ENCODE measurements around the gene RBBP7. TPM values are rescaled to one million over a fixed set of nuclear protein-coding genes. Genes with fewer than 3 reads are reported as not detected.

The RBBP7 gene
- total and polyA plus RNA-seq, 3 experiments from 2014 or later: 155 to 163 (median 156) TPM

- H3K27me3 Mint-ChIP-seq: peaks cover 2 to 11% of the 10 kb centered on the region in 2 donors
- H3K36me3 Mint-ChIP-seq: peaks cover 0 to 14% (median 0%) of the 10 kb centered on the region in 3 donors
- Histone ChIP-seq H3K9me3 (ENCODE audit: low read length) (no peaks in the 10 kb centered on the region), H3K4me3 (ENCODE audit: low read length) (no peak overlapping the region), H3K27me3 (ENCODE audit: insufficient read depth, low read length, poor library complexity, severe bottlenecking) (no peaks in the 10 kb centered on the region), H3K27ac (ENCODE audit: low read depth, low read length) (no peak overlapping the region), H3K36me3 (ENCODE audit: insufficient read depth, low read length) (no peaks in the 10 kb centered on the region), H3K4me1 (ENCODE audit: insufficient read depth, low read length) (peaks cover 20% of the 10 kb centered on the region)
- H3K27ac Mint-ChIP-seq: no peak overlapping the region
- peaks cover 19 to 22% (median 21%) of the 10 kb centered on the region in 3 donors for H3K4me1 Mint-ChIP-seq
- ChIA-PET POLR2A (no interaction called here), CTCF (interaction anchor here (1.6 to 2.2 kb wide), 2 partner anchors 9 to 20 kb away, joined by 4 to 8 read pairs; no protein-coding TSS in a partner anchor)
- no peaks in the 10 kb centered on the region for H3K9me3 Mint-ChIP-seq
- DNase-seq: no peak
- H3K4me3 Mint-ChIP-seq: peak overlapping the region in 2 of 7 donors; percentile 17 to 65
Measured at GRCh38 chrX:16873106-16873505, 2.9 kb upstream of the RBBP7 start.

- Histone ChIP-seq H3K9me3 (ENCODE audit: low read length) (no peaks in the 10 kb centered on the region), H3K4me1 (ENCODE audit: insufficient read depth, low read length) (peaks cover 33% of the 10 kb centered on the region), H3K27me3 (ENCODE audit: insufficient read depth, low read length, poor library complexity, severe bottlenecking) (no peaks in the 10 kb centered on the region), H3K36me3 (ENCODE audit: insufficient read depth, low read length) (no peaks in the 10 kb centered on the region), H3K27ac (ENCODE audit: low read depth, low read length) (peak overlapping the region; percentile 57), H3K4me3 (ENCODE audit: low read length) (peak overlapping the region; percentile 60)
- no peaks in the 10 kb centered on the region for H3K9me3 Mint-ChIP-seq
- H3K4me3 Mint-ChIP-seq: peak overlapping the region; percentile 80 to 99 (median 82)
- peaks cover 0 to 7% of the 10 kb centered on the region in 2 donors for H3K27me3 Mint-ChIP-seq
- H3K27ac Mint-ChIP-seq: peak overlapping the region; percentile 88 to 98 (median 92)
- H3K4me1 Mint-ChIP-seq: peaks cover 30 to 40% (median 38%) of the 10 kb centered on the region in 3 donors
- ChIA-PET CTCF (interaction anchor here (1.2 to 5.7 kb wide), 3 partner anchors 11 to 22 kb away, joined by 3 to 24 read pairs (median 4); no protein-coding TSS in a partner anchor), POLR2A (interaction anchor here (1.1 to 2.7 kb wide), 2 partner anchors 10 to 12 kb away, joined by 3 to 10 read pairs; no protein-coding TSS in a partner anchor)
- DNase-seq: no peak
- H3K36me3 Mint-ChIP-seq: peaks cover 0 to 20% (median 2%) of the 10 kb centered on the region in 3 donors
Measured at GRCh38 chrX:16870862-16871815, 977 bp upstream of the RBBP7 start.

DNA sequence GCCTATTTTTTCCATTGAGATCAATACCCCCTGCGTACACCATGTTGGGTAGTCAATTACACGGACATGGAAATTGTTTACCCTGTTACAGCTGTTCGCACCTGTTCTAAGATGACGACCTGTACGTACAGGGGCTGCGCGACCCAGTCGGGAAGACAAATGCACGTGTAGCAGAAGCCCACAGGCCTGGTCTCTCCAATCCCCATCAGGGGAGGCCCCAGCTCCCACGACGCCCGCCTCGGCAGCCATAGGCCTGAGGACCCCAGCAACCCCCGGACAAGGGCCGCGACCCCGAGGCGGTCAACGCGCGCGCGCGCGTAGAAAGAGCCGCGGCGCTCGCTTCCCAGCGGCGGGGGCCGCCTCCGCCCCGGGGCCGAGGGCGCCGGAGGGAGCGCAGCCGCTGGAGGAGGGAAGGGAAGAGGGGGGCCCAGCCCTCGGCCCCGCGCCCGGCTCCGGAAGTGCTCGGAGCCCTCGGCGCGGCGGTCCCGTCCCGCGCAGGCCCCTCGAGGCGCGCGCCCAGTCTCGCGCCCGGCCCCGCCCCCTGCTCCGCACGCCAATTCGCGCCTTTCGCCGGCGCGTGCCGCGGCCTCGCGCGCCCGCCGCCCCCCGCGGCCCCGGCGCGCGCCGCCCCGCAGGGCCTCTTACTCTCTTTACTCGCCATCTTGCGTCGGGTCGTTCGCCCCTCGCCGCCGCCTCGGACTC, 618 bp downstream of the RBBP7 start:
- H3K4me1 Mint-ChIP-seq: peaks cover 35 to 51% (median 45%) of the 10 kb centered on the region in 3 donors
- Histone ChIP-seq H3K4me1 (ENCODE audit: insufficient read depth, low read length) (peaks cover 33% of the 10 kb centered on the region), H3K27ac (ENCODE audit: low read depth, low read length) (peak overlapping the region; percentile 80), H3K4me3 (ENCODE audit: low read length) (peak overlapping the region; percentile 74), H3K27me3 (ENCODE audit: insufficient read depth, low read length, poor library complexity, severe bottlenecking) (no peaks in the 10 kb centered on the region), H3K36me3 (ENCODE audit: insufficient read depth, low read length) (no peaks in the 10 kb centered on the region), H3K9me3 (ENCODE audit: low read length) (no peaks in the 10 kb centered on the region)
- peak overlapping the region; percentile 93 to 99 (median 98) for H3K4me3 Mint-ChIP-seq
- ChIA-PET POLR2A (interaction anchor here (1.0 to 2.7 kb wide), 2 partner anchors 13 to 84 kb away, joined by 3 to 10 read pairs; no protein-coding TSS in a partner anchor), CTCF (interaction anchor here (5.7 kb wide), 1 partner anchor 13 kb away, joined by 24 read pairs; no protein-coding TSS in a partner anchor)
- H3K27me3 Mint-ChIP-seq: no peaks in the 10 kb centered on the region
- no peaks in the 10 kb centered on the region for H3K9me3 Mint-ChIP-seq
- peak; percentile 43 to 68 (median 53) for DNase-seq
- peaks cover 0 to 26% (median 2%) of the 10 kb centered on the region in 3 donors for H3K36me3 Mint-ChIP-seq
- H3K27ac Mint-ChIP-seq: peak overlapping the region; percentile 93 to 99 (median 98)

- H3K4me1 Mint-ChIP-seq: peaks cover 35 to 55% (median 48%) of the 10 kb centered on the region in 3 donors
- no peaks in the 10 kb centered on the region for H3K36me3 ChIP-seq (ENCODE audit: insufficient read depth, low read length)
- H3K27ac Mint-ChIP-seq: peak overlapping the region; percentile 18 to 95 (median 92)
- H3K27me3 ChIP-seq (ENCODE audit: insufficient read depth, low read length, poor library complexity, severe bottlenecking): no peaks in the 10 kb centered on the region
- CTCF ChIA-PET: interaction anchor here (0.7 to 5.7 kb wide), 2 partner anchors 14 to 25 kb away, joined by 3 to 24 read pairs; no protein-coding TSS in a partner anchor
- H3K36me3 Mint-ChIP-seq: peaks cover 0 to 28% (median 2%) of the 10 kb centered on the region in 3 donors
- POLR2A ChIA-PET: interaction anchor here (2.7 kb wide), 1 partner anchor 14 kb away, joined by 10 read pairs; no protein-coding TSS in a partner anchor
- DNase-seq: no peak
- H3K4me3 Mint-ChIP-seq: peak overlapping the region; percentile 85 to 95 (median 90)
- no peaks in the 10 kb centered on the region for H3K9me3 Mint-ChIP-seq
- H3K27me3 Mint-ChIP-seq: no peaks in the 10 kb centered on the region
- peaks cover 33% of the 10 kb centered on the region for H3K4me1 ChIP-seq (ENCODE audit: insufficient read depth, low read length)
- H3K4me3 ChIP-seq (ENCODE audit: low read length): peak overlapping the region; percentile 74
- H3K27ac ChIP-seq (ENCODE audit: low read depth, low read length): peak overlapping the region; percentile 65
- H3K9me3 ChIP-seq (ENCODE audit: low read length): no peaks in the 10 kb centered on the region
Measured at GRCh38 chrX:16868920-16869319, 1.2 kb downstream of the RBBP7 start.

DNA sequence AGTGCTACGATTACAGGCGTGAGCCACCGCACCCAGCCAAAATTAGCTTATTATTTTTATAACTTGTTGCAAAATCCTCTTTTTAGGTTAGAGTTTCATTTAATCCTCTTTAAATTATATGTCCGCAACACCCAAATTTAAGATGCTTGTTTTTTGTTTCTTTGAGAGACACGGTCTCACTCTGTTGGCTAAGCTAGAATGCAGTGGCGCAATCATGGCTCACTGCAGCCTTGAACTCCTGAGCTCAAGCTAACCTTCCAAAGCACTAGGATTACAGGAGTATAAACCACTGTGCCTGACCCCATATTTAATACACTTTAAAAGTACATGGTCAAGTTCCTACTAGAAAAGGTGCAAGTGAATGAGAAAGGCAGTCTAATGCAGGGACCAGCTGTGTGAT, 2.2 kb downstream of the RBBP7 start:
- Histone ChIP-seq H3K27me3 (ENCODE audit: insufficient read depth, low read length, poor library complexity, severe bottlenecking) (no peaks in the 10 kb centered on the region), H3K4me1 (ENCODE audit: insufficient read depth, low read length) (peaks cover 33% of the 10 kb centered on the region), H3K36me3 (ENCODE audit: insufficient read depth, low read length) (no peaks in the 10 kb centered on the region), H3K4me3 (ENCODE audit: low read length) (no peak overlapping the region), H3K27ac (ENCODE audit: low read depth, low read length) (no peak overlapping the region), H3K9me3 (ENCODE audit: low read length) (no peaks in the 10 kb centered on the region)
- Mint-ChIP-seq H3K36me3 (peaks cover 0 to 35% (median 6%) of the 10 kb centered on the region in 3 donors), H3K27ac (peak overlapping the region in 2 of 8 donors; percentile 26 to 93), H3K4me3 (peak overlapping the region; percentile 85 to 95 (median 90)), H3K27me3 (no peaks in the 10 kb centered on the region), H3K4me1 (peaks cover 37 to 65% (median 58%) of the 10 kb centered on the region in 3 donors), H3K9me3 (no peaks in the 10 kb centered on the region)
- DNase-seq: no peak
- CTCF ChIA-PET: interaction anchor here (5.7 kb wide), 1 partner anchor 15 kb away, joined by 24 read pairs; no protein-coding TSS in a partner anchor
- POLR2A ChIA-PET: no interaction called here

GRCh38 chrX:16862829-16863228, 7.3 kb downstream of the RBBP7 start:
- Mint-ChIP-seq H3K27me3 (no peaks in the 10 kb centered on the region), H3K9me3 (no peaks in the 10 kb centered on the region), H3K27ac (no peak overlapping the region), H3K4me3 (no peak overlapping the region), H3K36me3 (peaks cover 4 to 54% (median 21%) of the 10 kb centered on the region in 3 donors), H3K4me1 (peaks cover 18 to 66% (median 63%) of the 10 kb centered on the region in 3 donors)
- ChIA-PET POLR2A (no interaction called here), CTCF (no interaction called here)
- Histone ChIP-seq H3K4me1 (ENCODE audit: insufficient read depth, low read length) (peaks cover 10% of the 10 kb centered on the region), H3K27me3 (ENCODE audit: insufficient read depth, low read length, poor library complexity, severe bottlenecking) (no peaks in the 10 kb centered on the region), H3K36me3 (ENCODE audit: insufficient read depth, low read length) (peaks cover 13% of the 10 kb centered on the region), H3K4me3 (ENCODE audit: low read length) (no peak overlapping the region), H3K9me3 (ENCODE audit: low read length) (no peaks in the 10 kb centered on the region), H3K27ac (ENCODE audit: low read depth, low read length) (no peak overlapping the region)
- DNase-seq: no peak

DNA sequence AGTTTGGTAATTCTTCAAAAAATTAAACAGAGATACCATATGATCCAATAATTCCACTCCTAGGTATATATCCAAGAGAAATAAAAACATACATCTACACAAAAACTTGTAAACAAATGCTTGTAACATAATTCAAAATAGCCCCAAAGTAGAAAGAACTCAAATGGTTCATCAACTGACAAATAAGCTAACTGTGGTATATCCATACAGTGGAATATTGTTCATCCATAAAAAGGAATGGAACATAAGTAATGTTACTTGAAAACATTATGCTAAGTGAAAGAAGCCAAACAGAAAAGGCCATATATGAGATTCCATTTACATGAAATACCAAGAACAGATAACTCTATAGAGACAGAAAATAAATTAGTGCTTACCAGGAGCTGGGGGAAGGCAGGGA, 13.4 kb downstream of the RBBP7 start:
- Mint-ChIP-seq H3K27ac (no peak overlapping the region), H3K27me3 (no peaks in the 10 kb centered on the region), H3K36me3 (peaks cover 13 to 74% (median 26%) of the 10 kb centered on the region in 3 donors), H3K4me3 (no peak overlapping the region), H3K9me3 (no peaks in the 10 kb centered on the region), H3K4me1 (peaks cover 7 to 34% (median 31%) of the 10 kb centered on the region in 3 donors)
- Histone ChIP-seq H3K9me3 (ENCODE audit: low read length) (no peaks in the 10 kb centered on the region), H3K4me1 (ENCODE audit: insufficient read depth, low read length) (no peaks in the 10 kb centered on the region), H3K27me3 (ENCODE audit: insufficient read depth, low read length, poor library complexity, severe bottlenecking) (no peaks in the 10 kb centered on the region), H3K27ac (ENCODE audit: low read depth, low read length) (no peak overlapping the region), H3K36me3 (ENCODE audit: insufficient read depth, low read length) (peaks cover 24% of the 10 kb centered on the region), H3K4me3 (ENCODE audit: low read length) (no peak overlapping the region)
- ChIA-PET POLR2A (no interaction called here), CTCF (no interaction called here)
- no peak for DNase-seq
